K562 (cell line): ENCODE data around the gene PARP14. TPM values are rescaled to one million over a fixed set of nuclear protein-coding genes. Genes with fewer than 3 reads are reported as not detected.
"Not testable (repeated sequence)": the region's sequence is repeated elsewhere in the genome, so short reads cannot be mapped to it uniquely, and the experiment has no call there.

Experiments
- ATAC-seq: fragments of 200-7000 bp; cut with Tn5 transposase; 3 replicates; pipeline ENCODE4 v1.9.1; 2020; ENCODE audit warnings: moderate library complexity
- BruUV-seq: library from RNA; stranded (reverse); fragments of 400-500 nt; replicated peaks from 2 replicates; lab custom pipeline; 2021; lab: Mats Ljungman, UMichigan
- CTCF ChIA-PET: fragments of 300-600 bp; formaldehyde crosslinking; extraction: SDS; loops from one replicate; lab custom pipeline; 2021; ENCODE audit warnings: low intra/inter-chr PET ratio; lab: Yijun Ruan, JAX
- POLR2A ChIA-PET: fragments of 300-600, 350-650 bp; sonication (Branson Sonifier 250); formaldehyde crosslinking; extraction: SDS; loops from one replicate; lab custom pipeline; 2021; ENCODE audit warnings: antibody characterized with exemption, inconsistent platforms; lab: Yijun Ruan, JAX
- DNase-seq, 4 experiments: peaks; one replicate each; pipeline versions ENCODE4 v3.0.0 to v3.0.0-alpha.2; 2011 to 2018; ENCODE audit warnings: low spot score in 3 of 4, mixed read lengths in 3 of 4; ENCODE audit errors: extremely low read depth in 1 of 4
- FAIRE-seq: peaks from 2 replicates; lab custom pipeline; 2011; peaks lifted over from hg19 to GRCh38; lab: Jason Lieb, UNC
- H2AFZ ChIP-seq: 2 replicates; pipeline ENCODE4 v1.6.0; 2011; ENCODE audit warnings: low read depth, low read length, control low read depth, inconsistent platforms
- H3K27ac ChIP-seq: fragments of 200-600 bp; 3 replicates; pipeline ENCODE4 v1.8.0; 2011; ENCODE audit warnings: low read depth, mild to moderate bottlenecking, control low read depth, inconsistent platforms, low read length, moderate library complexity, mixed read lengths; ENCODE audit errors: extremely low read depth
- H3K27me3 ChIP-seq, 2 experiments: fragments of 300-600 bp in 1 of 2; 2 replicates in 1 of 2; 3 replicates in 1 of 2; pipeline versions ENCODE4 v1.6.0 to v1.8.0; 2011; ENCODE audit warnings: inconsistent platforms in 2 of 2, low read length in 2 of 2, mild to moderate bottlenecking in 1 of 2, mixed read lengths in 1 of 2, moderate library complexity in 1 of 2; ENCODE audit not compliant: control insufficient read depth in 2 of 2, insufficient read depth in 2 of 2
- H3K36me3 ChIP-seq: fragments of 300-600 bp; 3 replicates; pipeline ENCODE4 v1.8.0; 2011; ENCODE audit warnings: mild to moderate bottlenecking, low read length, inconsistent platforms; ENCODE audit not compliant: control insufficient read depth, insufficient read depth
- H3K4me1 ChIP-seq, 2 experiments: fragments of 200-600 bp in 1 of 2; replicated peaks in 1 of 2; 2 replicates in 1 of 2; 3 replicates in 1 of 2; pipeline versions ENCODE4 v1.5.1 to v1.8.0; 2011; ENCODE audit warnings: inconsistent platforms in 2 of 2, low read length in 2 of 2, mild to moderate bottlenecking in 1 of 2, mixed read lengths in 1 of 2, moderate library complexity in 1 of 2; ENCODE audit not compliant: control insufficient read depth in 2 of 2, insufficient read depth in 2 of 2
- H3K4me2 ChIP-seq: 2 replicates; pipeline ENCODE4 v1.6.1; 2011; ENCODE audit warnings: low read length, control low read depth, inconsistent platforms, mixed read lengths; ENCODE audit not compliant: insufficient read depth
- H3K4me3 ChIP-seq: fragments of 200-600 bp; sonication (generic), shearing (Covaris generic); 2 replicates; pipeline ENCODE4 v1.5.1; 2016; ENCODE audit warnings: control low read depth, inconsistent platforms
- H3K79me2 ChIP-seq: fragments of 200-600 bp; 3 replicates; pipeline ENCODE4 v1.8.0; 2011; ENCODE audit warnings: low read length, inconsistent platforms; ENCODE audit not compliant: control insufficient read depth, insufficient read depth
- H3K9ac ChIP-seq, 2 experiments: 2 replicates each; pipeline versions ENCODE4 v1.6.0 to v1.6.1; 2011; ENCODE audit warnings: low read depth in 2 of 2, low read length in 2 of 2, control low read depth in 1 of 2, inconsistent platforms in 1 of 2, mild to moderate bottlenecking in 1 of 2, mixed read lengths in 1 of 2; ENCODE audit not compliant: insufficient read depth in 1 of 2
- H3K9me1 ChIP-seq: one replicate; pipeline ENCODE4 v1.6.0; 2011; ENCODE audit warnings: inconsistent platforms, mild to moderate bottlenecking, low read length, moderate library complexity; ENCODE audit not compliant: control insufficient read depth, insufficient read depth
- H3K9me3 ChIP-seq: replicated peaks from 2 replicates; pipeline ENCODE4 v1.5.1; 2011; ENCODE audit warnings: low read depth, low read length, inconsistent platforms; ENCODE audit not compliant: control insufficient read depth, insufficient read depth
- H4K20me1 ChIP-seq: replicated peaks from 2 replicates; pipeline ENCODE4 v1.6.1; 2011; ENCODE audit warnings: low read length, inconsistent platforms, mixed read lengths; ENCODE audit not compliant: control insufficient read depth, insufficient read depth
- CREB1 ChIP-seq, 2 experiments: sonication (generic) in 1 of 2; formaldehyde crosslinking in 1 of 2; IDR thresholded peaks; 2 replicates each; pipeline versions ENCODE4 v1.6.1 to v1.8.0; 2012 to 2022; ENCODE audit warnings: inconsistent platforms in 1 of 2, mild to moderate bottlenecking in 1 of 2, missing genetic modification reagents in 1 of 2, moderate library complexity in 1 of 2
- EZH2 ChIP-seq: IDR thresholded peaks from 2 replicates; pipeline ENCODE4 v1.6.1; 2012; ENCODE audit warnings: low read depth, mild to moderate bottlenecking, inconsistent platforms, low read length, borderline replicate concordance
- MEF2D ChIP-seq: conservative IDR thresholded peaks from 2 replicates; pipeline ENCODE4 v1.6.1; 2016; ENCODE audit warnings: low read depth, missing genetic modification characterization, missing compliant biosample characterization
- MXD1 ChIP-seq: fragments of 250-450 bp; sonication (Bioruptor Pico); IDR thresholded peaks from 2 replicates; pipeline ENCODE4 v1.8.0; 2021; ENCODE audit warnings: borderline replicate concordance, mild to moderate bottlenecking, moderate library complexity; ENCODE audit not compliant: poor library complexity, severe bottlenecking
- PTTG1 ChIP-seq: fragments of 450-650 bp; IDR thresholded peaks from 2 replicates; pipeline ENCODE4 v1.6.1; 2016; ENCODE audit warnings: low read depth, mild to moderate bottlenecking, missing genetic modification characterization, missing compliant biosample characterization
- RAD21 ChIP-seq, 2 experiments: fragments of 250-450 bp in 1 of 2; fragments of 450-650 bp in 1 of 2; sonication (Bioruptor Pico) in 1 of 2; formaldehyde crosslinking in 1 of 2; IDR thresholded peaks in 1 of 2; conservative IDR thresholded peaks in 1 of 2; 2 replicates each; pipeline versions ENCODE4 v1.4.0 to v1.8.0; 2020 to 2022; ENCODE audit warnings: mild to moderate bottlenecking in 2 of 2, moderate library complexity in 1 of 2
- ZBTB17 ChIP-seq: fragments of 450-650 bp; formaldehyde crosslinking; IDR thresholded peaks from 2 replicates; pipeline ENCODE4 v1.4.0; 2020; ENCODE audit warnings: mild to moderate bottlenecking
- ZKSCAN1 ChIP-seq: fragments of 150-350 bp; IDR thresholded peaks from 2 replicates; pipeline ENCODE4 v1.6.1; 2016; ENCODE audit warnings: low read depth, low read length
- ZKSCAN8 ChIP-seq: fragments of 200-800 bp; sonication (Bioruptor generic); IDR thresholded peaks from 2 replicates; pipeline ENCODE4 v1.6.1; 2016; ENCODE audit warnings: missing genetic modification characterization, missing compliant biosample characterization
- ZNF134 ChIP-seq: fragments of 250-450 bp; sonication (Bioruptor Pico); conservative IDR thresholded peaks from 2 replicates; pipeline ENCODE4 v1.4.0; 2020
- ZNF232 ChIP-seq: sonication (generic); formaldehyde crosslinking; IDR thresholded peaks from 2 replicates; pipeline ENCODE4 v1.8.0; 2022; ENCODE audit warnings: mild to moderate bottlenecking, missing genetic modification reagents
- ZNF589 ChIP-seq: fragments of 200-800 bp; sonication (Bioruptor generic); IDR thresholded peaks from 2 replicates; pipeline ENCODE4 v1.6.1; 2016; ENCODE audit warnings: low read depth, missing genetic modification characterization, missing compliant biosample characterization
- WGBS: fragments of 100-300 bp; shearing (Covaris generic); methylation state at CpG from one replicate; pipeline ENCODE4 v1.1.6; 2016; ENCODE audit warnings: low coverage, mixed read lengths; ENCODE audit not compliant: insufficient coverage; ENCODE audit errors: missing lambda C conversion rate; 5-methylcytosine and 5-hydroxymethylcytosine counted together
- in situ Hi-C: fragments of 300-500 bp; cut with MboI; formaldehyde crosslinking; loops from 4 replicates; pipeline ENCODE4 v1.15.0; 2018; ENCODE audit warnings: inconsistent platforms, mixed read lengths
- intact Hi-C: fragments of 100-400 bp; cut with micrococcal nuclease; formaldehyde crosslinking; loops from 2 replicates; pipeline ENCODE4 v1.14.2; 2022
- polyA plus RNA-seq, 8 experiments: library from polyadenylated mRNA; depleted of rRNA in 4 of 8; stranded (reverse) in 5 of 8; unstranded in 3 of 8; fragments of >200 nt; fragmentation: Nextera tagmentation in 2 of 8; fragmentation: Illumina TruSeq in 1 of 8; extraction: Ambion mirVana in 2 of 8; extraction: Trizol in 1 of 8; gene quantifications; 2 replicates each; pipeline versions ENCODE4 v1.2.1 to v1.2.3, GENCODE V29; 2011 to 2014; ENCODE audit warnings: inconsistent platforms in 1 of 8, missing spikeins in 1 of 8
- total RNA-seq, 7 experiments: library from RNA; depleted of rRNA in 6 of 7; stranded (reverse); fragments of >200 nt in 6 of 7; fragmentation: Illumina TruSeq in 2 of 7; extraction: Trizol in 2 of 7; gene quantifications; 2 replicates each; pipeline versions ENCODE4 v1.2.1 to v1.2.3, GENCODE V29; 2011 to 2021; ENCODE audit warnings: low replicate concordance in 1 of 7

Gene PARP14
- total and polyA plus RNA-seq, 9 of the 15 experiments (the other 6 are each of a cell fraction or from before 2014, with no cell fraction given), result 3.1 to 14.4 (median 9.0) TPM

- CTCF ChIA-PET, H3K4me3 ChIP-seq, H4K20me1 ChIP-seq, intact Hi-C loops, H3K36me3 ChIP-seq, H3K79me2 ChIP-seq, in situ Hi-C loops, H3K27me3 ChIP-seq, H3K27ac ChIP-seq, H3K9me1 ChIP-seq, ATAC-seq, H3K9me3 ChIP-seq, H2AFZ ChIP-seq, POLR2A ChIA-PET, FAIRE-seq, H3K4me2 ChIP-seq, DNase-seq, H3K4me1 ChIP-seq, H3K9ac ChIP-seq, BruUV-seq: not testable (repeated sequence)
- 82% methylated on average over 16 of the region's 22 CpGs for WGBS
Measured at GRCh38 chr3:122732682-122733525, 52.3 kb downstream of the PARP14 start.

GRCh38 chr3:122739172-122739571 lies 58.5 kb downstream of the PARP14 start:
- in situ Hi-C loops, result no loop called here
- no peak overlapping the region for H2AFZ ChIP-seq
- no peaks in the 10 kb centered on the region for H3K9me3 ChIP-seq
- no peaks in the 10 kb centered on the region for H3K79me2 ChIP-seq
- no TSS peak for BruUV-seq
- WGBS, result 49% methylated on average over 3 of the region's 3 CpGs
- no peak overlapping the region for H3K27ac ChIP-seq
- FAIRE-seq (no peak), ATAC-seq (no peak), DNase-seq (no peak)
- H3K9ac ChIP-seq, result no peak overlapping the region
- H3K27me3 ChIP-seq, result no peaks in the 10 kb centered on the region
- intact Hi-C loops, result no loop called here
- H3K4me2 ChIP-seq, result no peak overlapping the region
- no peaks in the 10 kb centered on the region; a peak in 1 of 5 replicates for H3K4me1 ChIP-seq
- H3K4me3 ChIP-seq, result no peak overlapping the region
- no peak for TF ChIP-seq ZKSCAN8 (CRISPR knock-in tag)
- TF ChIP-seq MEF2D (tag), result no peak
- no peak for TF ChIP-seq ZKSCAN1
- no peak for TF ChIP-seq RAD21 (CRISPR knock-in tag; conservative IDR thresholded peaks at IDR 0.05 in 1 of 2, IDR thresholded peaks at IDR 0.05 in 1 of 2)
- TF ChIP-seq ZBTB17 (CRISPR knock-in tag), result no peak
- no peak for TF ChIP-seq EZH2
- no peak for TF ChIP-seq MXD1 (CRISPR knock-in tag)
- TF ChIP-seq ZNF134 (CRISPR knock-in tag), result no peak
- no peak for TF ChIP-seq PTTG1 (tag)
- TF ChIP-seq ZNF589 (CRISPR knock-in tag), result no peak
- TF ChIP-seq ZNF232 (CRISPR knock-in tag), result no peak
- no peak for TF ChIP-seq CREB1 (IDR thresholded peaks at IDR 0.05)
- no peak for TF ChIP-seq CREB1 (CRISPR knock-in tag; IDR thresholded peaks at IDR 0.05)
- H3K9me1 ChIP-seq, result no peaks in the 10 kb centered on the region
- no peaks in the 10 kb centered on the region for H4K20me1 ChIP-seq
- ChIA-PET CTCF (no interaction called here), POLR2A (no interaction called here)
- 0 out of 3 replicates have a peak, but pooled peaks cover 4% of the 10 kb centered on the region for H3K36me3 ChIP-seq
